H9 (cell line): ENCODE data around the gene TCERG1L. TPM values are rescaled to one million over a fixed set of nuclear protein-coding genes. Genes with fewer than 3 reads are reported as not detected.

Experiments used
- DNase-seq: peaks from one replicate; pipeline ENCODE4 v3.0.0-alpha.2; 2017
- H2AFZ ChIP-seq: one replicate; pipeline ENCODE4 v1.6.1; 2013; ENCODE audit warnings: mild to moderate bottlenecking, low read length, control low read depth, moderate library complexity
- H2AK5ac ChIP-seq: 2 replicates; pipeline ENCODE4 v1.6.1; 2013; ENCODE audit warnings: low read length, control low read depth, mixed read lengths; ENCODE audit not compliant: insufficient read length
- H2BK120ac ChIP-seq: one replicate; pipeline ENCODE4 v1.6.1; 2013; ENCODE audit warnings: low read depth, mild to moderate bottlenecking, low read length, control low read depth, inconsistent platforms; ENCODE audit not compliant: poor library complexity, severe bottlenecking
- H2BK12ac ChIP-seq: 2 replicates; pipeline ENCODE4 v1.6.1; 2013; ENCODE audit warnings: low read length, control low read depth, mixed read lengths, low read depth; ENCODE audit not compliant: insufficient read length
- H2BK15ac ChIP-seq: 2 replicates; pipeline ENCODE4 v1.6.1; 2013; ENCODE audit warnings: low read depth, low read length, control low read depth
- H2BK20ac ChIP-seq: one replicate; pipeline ENCODE4 v1.6.1; 2013; ENCODE audit warnings: low read depth, mild to moderate bottlenecking, low read length, control low read depth, inconsistent platforms; ENCODE audit not compliant: poor library complexity, severe bottlenecking
- H2BK5ac ChIP-seq: 2 replicates; pipeline ENCODE4 v1.6.1; 2013; ENCODE audit warnings: low read length, control low read depth, mixed read lengths; ENCODE audit not compliant: insufficient read length
- H3K14ac ChIP-seq: 2 replicates; pipeline ENCODE4 v1.6.1; 2013; ENCODE audit warnings: low read length, control low read depth; ENCODE audit not compliant: insufficient read depth
- H3K18ac ChIP-seq: 2 replicates; pipeline ENCODE4 v1.6.1; 2013; ENCODE audit warnings: low read depth, mild to moderate bottlenecking, mixed read lengths, low read length, control low read depth; ENCODE audit not compliant: insufficient read length
- H3K23ac ChIP-seq: 2 replicates; pipeline ENCODE4 v1.6.1; 2013; ENCODE audit warnings: low read length, control low read depth, mixed read lengths, low read depth; ENCODE audit not compliant: insufficient read length
- H3K23me2 ChIP-seq: 2 replicates; pipeline ENCODE4 v1.6.1; 2013; ENCODE audit warnings: low read depth, mild to moderate bottlenecking, mixed read lengths, low read length, control low read depth; ENCODE audit not compliant: insufficient read length, poor library complexity, severe bottlenecking
- H3K27ac ChIP-seq: 2 replicates; pipeline ENCODE4 v1.5.1; 2013; ENCODE audit warnings: low read length, control low read depth, mixed read lengths, low read depth; ENCODE audit not compliant: insufficient read length
- H3K27me3 ChIP-seq: 2 replicates; pipeline ENCODE4 v1.6.1; 2013; ENCODE audit warnings: low read length, control low read depth, inconsistent platforms; ENCODE audit not compliant: insufficient read depth
- H3K4ac ChIP-seq: 2 replicates; pipeline ENCODE4 v1.6.1; 2013; ENCODE audit warnings: low read depth, mild to moderate bottlenecking, control low read depth, inconsistent platforms, low read length, moderate library complexity
- H3K4me1 ChIP-seq: 2 replicates; pipeline ENCODE4 v1.6.1; 2013; ENCODE audit warnings: low read length, control low read depth, inconsistent platforms; ENCODE audit not compliant: insufficient read depth
- H3K4me2 ChIP-seq: 2 replicates; pipeline ENCODE4 v1.6.1; 2013; ENCODE audit warnings: low read length, control low read depth, mixed read lengths; ENCODE audit not compliant: insufficient read length, insufficient read depth
- H3K56ac ChIP-seq: 2 replicates; pipeline ENCODE4 v1.6.1; 2013; ENCODE audit warnings: low read depth, mild to moderate bottlenecking, mixed read lengths, low read length, control low read depth; ENCODE audit not compliant: insufficient read length
- H3K79me1 ChIP-seq: 2 replicates; pipeline ENCODE4 v1.6.1; 2013; ENCODE audit warnings: low read depth, mild to moderate bottlenecking, moderate library complexity, low read length, control low read depth, inconsistent platforms; ENCODE audit not compliant: insufficient read depth, poor library complexity, severe bottlenecking
- H3K79me2 ChIP-seq: 2 replicates; pipeline ENCODE4 v1.6.1; 2013; ENCODE audit warnings: low read length, control low read depth, inconsistent platforms; ENCODE audit not compliant: insufficient read depth
- H3K9ac ChIP-seq: 2 replicates; pipeline ENCODE4 v1.6.1; 2013; ENCODE audit warnings: low read length, control low read depth, mixed read lengths; ENCODE audit not compliant: insufficient read length; ENCODE audit errors: extremely low read depth
- H3K9me3 ChIP-seq: one replicate; pipeline ENCODE4 v1.6.1; 2013; ENCODE audit warnings: low read depth, low read length, inconsistent platforms; ENCODE audit not compliant: control insufficient read depth
- H3T11ph ChIP-seq: one replicate; pipeline ENCODE4 v1.6.1; 2013; ENCODE audit warnings: mild to moderate bottlenecking, low read length, control low read depth, inconsistent platforms
- H4K20me1 ChIP-seq: one replicate; pipeline ENCODE4 v1.6.1; 2013; ENCODE audit not compliant: control insufficient read depth, insufficient read length, insufficient read depth
- H4K5ac ChIP-seq: 2 replicates; pipeline ENCODE4 v1.6.1; 2013; ENCODE audit warnings: low read depth, mild to moderate bottlenecking, mixed read lengths, low read length, control low read depth; ENCODE audit not compliant: insufficient read length
- H4K8ac ChIP-seq: replicated peaks from 2 replicates; pipeline ENCODE4 v1.6.1; 2013; ENCODE audit warnings: low read length, control low read depth, mixed read lengths, low read depth; ENCODE audit not compliant: insufficient read length
- H4K91ac ChIP-seq: 2 replicates; pipeline ENCODE4 v1.6.1; 2013; ENCODE audit warnings: low read depth, mild to moderate bottlenecking, moderate library complexity, mixed read lengths, low read length, control low read depth; ENCODE audit not compliant: insufficient read length
- H3K27ac Mint-ChIP-seq, 3 experiments: 2 replicates in 2 of 3; 3 replicates in 1 of 3; pipeline ENCODE4 v1.8.0; 2020 to 2021; ENCODE audit warnings: mixed read lengths in 3 of 3, mild to moderate bottlenecking in 1 of 3, moderate library complexity in 1 of 3
- H3K27me3 Mint-ChIP-seq: 2 replicates; pipeline ENCODE4 v1.8.0; 2021; ENCODE audit warnings: low read depth, mild to moderate bottlenecking, moderate library complexity, mixed read lengths
- H3K36me3 Mint-ChIP-seq, 3 experiments: 2 replicates in 2 of 3; 3 replicates in 1 of 3; pipeline ENCODE4 v1.8.0; 2020 to 2021; ENCODE audit warnings: low read depth in 3 of 3, mixed read lengths in 3 of 3; ENCODE audit not compliant: insufficient read depth in 1 of 3
- H3K4me1 Mint-ChIP-seq, 2 experiments: 2 replicates each; pipeline ENCODE4 v1.8.0; 2020; ENCODE audit warnings: mixed read lengths in 2 of 2
- H3K4me3 Mint-ChIP-seq, 2 experiments: 2 replicates in 1 of 2; 3 replicates in 1 of 2; pipeline ENCODE4 v1.8.0; 2020 to 2021; ENCODE audit warnings: mild to moderate bottlenecking in 2 of 2, mixed read lengths in 2 of 2, moderate library complexity in 1 of 2
- H3K9me3 Mint-ChIP-seq, 2 experiments: 2 replicates in 1 of 2; 3 replicates in 1 of 2; pipeline ENCODE4 v1.8.0; 2020; ENCODE audit warnings: mild to moderate bottlenecking in 2 of 2, mixed read lengths in 2 of 2, moderate library complexity in 1 of 2
- WGBS: extraction: QIAGEN DNeasy Blood & Tissue Kit; methylation state at CpG from one replicate; pipeline ENCODE4 v1.1.7; 2013; ENCODE audit warnings: missing lambda C conversion rate, low lambda C conversion rate, mixed read lengths; ENCODE audit not compliant: insufficient read length; ENCODE audit errors: extremely low coverage; 5-methylcytosine and 5-hydroxymethylcytosine counted together
- total RNA-seq: library from RNA; stranded (reverse); gene quantifications from 2 replicates; pipeline ENCODE4 v1.2.1, GENCODE V29; 2021
- TF ChIP-seq, protein P1 (sequence below): fragments of 200-600 bp; sonication (generic); conservative IDR thresholded peaks from 3 replicates; pipeline ENCODE4 v1.8.0; 2021; ENCODE audit warnings: antibody characterized with exemption, mild to moderate bottlenecking

The TCERG1L gene
- total RNA-seq, 1 experiment from 2014 or later: 3.3 TPM

DNA sequence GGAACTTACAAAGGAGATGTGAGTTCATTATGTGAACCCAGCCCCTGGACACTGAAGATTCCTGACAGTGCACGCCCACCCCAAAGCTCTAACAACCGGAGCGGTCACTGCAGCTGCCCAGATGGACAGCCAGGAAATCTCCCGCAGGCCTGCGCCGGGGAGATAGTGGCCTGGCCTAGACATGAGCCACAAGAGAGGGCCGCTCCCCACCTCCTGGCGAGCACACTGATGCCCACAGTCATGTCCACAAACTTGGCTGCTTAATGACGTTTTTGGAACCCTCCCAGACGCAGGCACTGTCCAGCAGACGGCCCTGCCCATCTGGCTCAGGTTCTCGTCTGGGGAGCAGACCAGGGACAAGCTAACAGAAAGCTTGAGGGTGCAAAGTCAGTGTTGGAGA, 34.2 kb downstream of the TCERG1L start:
- no peak overlapping the region for H2BK15ac ChIP-seq
- H2AFZ ChIP-seq: no peak overlapping the region
- H3K4me2 ChIP-seq: no peak overlapping the region
- H3K4ac ChIP-seq: no peak overlapping the region
- no CpG with 5 or more reads among the region's 12 CpGs for WGBS
- H3K9me3 Mint-ChIP-seq: no peaks in the 10 kb centered on the region
- no peak overlapping the region; the same call in 1 of the 2 replicates for H3K14ac ChIP-seq
- no peak overlapping the region for H4K8ac ChIP-seq
- H4K5ac ChIP-seq: no peak overlapping the region
- no peaks in the 10 kb centered on the region for H3K9me3 ChIP-seq
- no peaks in the 10 kb centered on the region for H3K27me3 Mint-ChIP-seq
- H3K27ac ChIP-seq: no peak overlapping the region
- H2BK20ac ChIP-seq: no peak overlapping the region
- no peak overlapping the region for H3K4me3 Mint-ChIP-seq
- no peaks in the 10 kb centered on the region for H3K79me1 ChIP-seq
- no peak overlapping the region for H2AK5ac ChIP-seq
- no peak overlapping the region for H3K9ac ChIP-seq
- H4K91ac ChIP-seq: no peak overlapping the region
- peaks cover 5% of the 10 kb centered on the region; the same call in 1 of the 2 replicates for H3K4me1 ChIP-seq
- H3K23me2 ChIP-seq: no peaks in the 10 kb centered on the region
- no peak overlapping the region for H3K56ac ChIP-seq
- TF ChIP-seq, protein P1, sequence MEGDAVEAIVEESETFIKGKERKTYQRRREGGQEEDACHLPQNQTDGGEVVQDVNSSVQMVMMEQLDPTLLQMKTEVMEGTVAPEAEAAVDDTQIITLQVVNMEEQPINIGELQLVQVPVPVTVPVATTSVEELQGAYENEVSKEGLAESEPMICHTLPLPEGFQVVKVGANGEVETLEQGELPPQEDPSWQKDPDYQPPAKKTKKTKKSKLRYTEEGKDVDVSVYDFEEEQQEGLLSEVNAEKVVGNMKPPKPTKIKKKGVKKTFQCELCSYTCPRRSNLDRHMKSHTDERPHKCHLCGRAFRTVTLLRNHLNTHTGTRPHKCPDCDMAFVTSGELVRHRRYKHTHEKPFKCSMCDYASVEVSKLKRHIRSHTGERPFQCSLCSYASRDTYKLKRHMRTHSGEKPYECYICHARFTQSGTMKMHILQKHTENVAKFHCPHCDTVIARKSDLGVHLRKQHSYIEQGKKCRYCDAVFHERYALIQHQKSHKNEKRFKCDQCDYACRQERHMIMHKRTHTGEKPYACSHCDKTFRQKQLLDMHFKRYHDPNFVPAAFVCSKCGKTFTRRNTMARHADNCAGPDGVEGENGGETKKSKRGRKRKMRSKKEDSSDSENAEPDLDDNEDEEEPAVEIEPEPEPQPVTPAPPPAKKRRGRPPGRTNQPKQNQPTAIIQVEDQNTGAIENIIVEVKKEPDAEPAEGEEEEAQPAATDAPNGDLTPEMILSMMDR: no peak
- H3T11ph ChIP-seq: no peak overlapping the region
- H3K27me3 ChIP-seq: no peaks in the 10 kb centered on the region
- DNase-seq: no peak
- no peak overlapping the region for H2BK12ac ChIP-seq
- no peaks in the 10 kb centered on the region for H3K36me3 Mint-ChIP-seq
- H2BK5ac ChIP-seq: no peak overlapping the region
- H3K18ac ChIP-seq: no peak overlapping the region
- H4K20me1 ChIP-seq: no peaks in the 10 kb centered on the region
- no peaks in the 10 kb centered on the region for H3K79me2 ChIP-seq
- H3K23ac ChIP-seq: no peak overlapping the region
- H3K4me1 Mint-ChIP-seq: peaks cover 10 to 11% of the 10 kb centered on the region in 2 experiments
- no peak overlapping the region for H2BK120ac ChIP-seq
- peak overlapping the region in 1 of 3 experiments; percentile 81; a peak in 1 of 7 replicates for H3K27ac Mint-ChIP-seq
